Measurements from ENCODE around the gene CRAMP1.

The CRAMP1 gene

DNA sequence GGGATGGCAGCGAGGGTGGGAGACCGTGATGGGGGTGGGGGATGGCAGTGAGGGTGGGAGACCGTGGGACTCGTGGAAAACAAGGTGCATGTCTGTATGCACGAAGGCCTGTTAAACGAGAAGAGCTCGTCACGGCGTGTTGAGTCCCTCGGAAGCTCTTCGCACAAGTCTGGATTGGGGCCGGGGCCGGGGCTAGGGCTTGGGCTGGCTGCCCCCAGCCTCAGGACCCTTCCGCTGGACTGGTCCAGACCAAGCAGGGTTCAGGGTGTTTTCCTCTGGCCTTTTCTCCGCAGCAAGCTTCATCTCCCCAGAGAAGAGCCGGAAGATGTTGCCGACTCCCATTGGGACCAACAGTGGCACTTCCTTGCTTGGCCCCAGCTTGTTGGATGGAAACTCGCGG lies 58.2 kb downstream of the CRAMP1 start:
- no peak overlapping the region for H3K27ac Mint-ChIP-seq
- no peaks in the 10 kb centered on the region for H3K4me1 Mint-ChIP-seq
- H3K27me3 Mint-ChIP-seq, result no peaks in the 10 kb centered on the region
- no peak for ATAC-seq
- H3K4me3 Mint-ChIP-seq, result no peak overlapping the region
- peaks cover 87% of the 10 kb centered on the region for H3K36me3 Mint-ChIP-seq
- no peaks in the 10 kb centered on the region for H3K9me3 Mint-ChIP-seq

DNA sequence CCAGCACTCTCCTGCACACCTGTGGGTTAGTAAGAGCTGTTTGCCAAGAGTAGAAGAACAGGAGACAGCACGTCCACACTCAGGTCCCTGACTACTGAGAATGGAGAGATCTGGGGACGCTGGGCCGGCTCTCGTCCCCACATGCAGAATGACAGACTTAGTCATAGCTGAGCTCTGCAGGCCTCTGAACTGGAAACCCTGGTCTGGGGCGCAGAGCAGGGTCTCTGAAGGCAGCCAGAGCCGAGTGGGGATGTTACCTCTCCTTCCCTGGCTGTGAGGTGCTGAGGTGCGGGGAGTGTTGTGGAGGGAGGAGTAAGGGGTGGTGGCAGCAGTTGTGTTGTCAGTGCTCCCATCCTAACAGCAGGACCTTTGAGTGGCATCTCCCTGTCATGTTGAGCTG lies 58.7 kb downstream of the CRAMP1 start:
- ATAC-seq, result no peak
- Mint-ChIP-seq H3K27ac (no peak overlapping the region), H3K4me3 (no peak overlapping the region), H3K36me3 (peaks cover 87% of the 10 kb centered on the region), H3K9me3 (no peaks in the 10 kb centered on the region), H3K27me3 (no peaks in the 10 kb centered on the region), H3K4me1 (no peaks in the 10 kb centered on the region)

DNA sequence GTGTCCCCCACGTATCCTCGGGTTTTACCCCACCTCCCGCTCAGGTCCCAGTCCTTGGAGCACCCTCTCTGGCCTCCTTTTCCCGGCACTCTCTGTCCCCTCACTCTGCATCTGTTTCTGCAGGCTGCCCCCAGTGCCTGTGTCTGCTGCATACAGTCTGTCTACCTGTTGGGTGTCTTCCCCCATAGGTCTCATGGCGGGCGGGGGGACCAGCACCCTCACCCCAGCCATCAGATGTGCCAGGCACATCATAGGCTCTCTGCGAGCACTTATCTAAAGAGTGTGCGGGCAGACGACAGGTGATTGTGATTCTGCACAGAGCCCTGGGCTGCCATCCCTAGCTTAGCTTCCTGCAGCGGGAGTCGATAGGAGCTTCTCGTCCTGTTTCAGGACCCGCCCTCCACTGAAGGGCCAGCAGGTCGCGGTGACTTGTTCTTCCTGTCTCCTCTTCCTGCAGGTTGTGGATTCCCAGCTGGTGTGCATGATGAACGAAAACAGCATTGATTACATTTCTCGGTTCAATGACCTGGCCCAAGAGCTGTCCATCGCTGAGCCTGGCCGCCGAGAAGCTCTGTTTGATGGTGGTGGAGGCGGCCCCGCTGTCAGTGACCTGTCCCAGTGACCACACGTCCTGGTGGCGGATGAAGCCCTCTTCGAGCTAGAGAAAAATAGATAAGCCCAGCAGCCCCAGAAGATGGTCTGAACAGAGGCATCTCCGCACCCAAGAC lies 61.4 kb downstream of the CRAMP1 start:
- Mint-ChIP-seq H3K9me3 (no peaks in the 10 kb centered on the region), H3K4me1 (peaks cover 12% of the 10 kb centered on the region), H3K27ac (no peak overlapping the region), H3K27me3 (no peaks in the 10 kb centered on the region), H3K36me3 (peaks cover 63% of the 10 kb centered on the region), H3K4me3 (no peak overlapping the region)
- ATAC-seq, result no peak

DNA sequence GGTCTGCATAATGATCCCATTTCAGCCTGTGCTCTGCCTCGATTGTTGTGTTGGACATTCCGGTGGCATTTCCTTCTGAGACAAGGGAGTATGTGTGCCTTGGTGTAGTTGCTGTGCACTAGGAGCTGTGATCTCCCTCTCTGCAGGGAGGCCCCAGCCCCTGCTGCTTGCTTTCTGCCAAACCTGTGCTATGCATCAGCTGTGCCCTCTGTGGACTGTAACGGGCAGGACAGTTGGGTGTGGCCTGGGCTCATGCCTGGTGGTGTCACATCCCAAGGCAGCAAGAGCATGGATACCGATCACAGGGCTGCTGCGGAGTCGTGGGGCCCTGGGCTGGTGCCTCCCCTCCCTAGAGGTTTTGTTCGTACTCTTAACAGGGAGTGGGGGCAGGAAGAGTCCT lies 62.1 kb downstream of the CRAMP1 start:
- H3K4me1 Mint-ChIP-seq, result peaks cover 19% of the 10 kb centered on the region
- H3K9me3 Mint-ChIP-seq, result no peaks in the 10 kb centered on the region
- H3K27ac Mint-ChIP-seq, result no peak overlapping the region
- H3K4me3 Mint-ChIP-seq, result no peak overlapping the region
- H3K27me3 Mint-ChIP-seq, result no peaks in the 10 kb centered on the region
- no peak for ATAC-seq
- H3K36me3 Mint-ChIP-seq, result peaks cover 56% of the 10 kb centered on the region

DNA sequence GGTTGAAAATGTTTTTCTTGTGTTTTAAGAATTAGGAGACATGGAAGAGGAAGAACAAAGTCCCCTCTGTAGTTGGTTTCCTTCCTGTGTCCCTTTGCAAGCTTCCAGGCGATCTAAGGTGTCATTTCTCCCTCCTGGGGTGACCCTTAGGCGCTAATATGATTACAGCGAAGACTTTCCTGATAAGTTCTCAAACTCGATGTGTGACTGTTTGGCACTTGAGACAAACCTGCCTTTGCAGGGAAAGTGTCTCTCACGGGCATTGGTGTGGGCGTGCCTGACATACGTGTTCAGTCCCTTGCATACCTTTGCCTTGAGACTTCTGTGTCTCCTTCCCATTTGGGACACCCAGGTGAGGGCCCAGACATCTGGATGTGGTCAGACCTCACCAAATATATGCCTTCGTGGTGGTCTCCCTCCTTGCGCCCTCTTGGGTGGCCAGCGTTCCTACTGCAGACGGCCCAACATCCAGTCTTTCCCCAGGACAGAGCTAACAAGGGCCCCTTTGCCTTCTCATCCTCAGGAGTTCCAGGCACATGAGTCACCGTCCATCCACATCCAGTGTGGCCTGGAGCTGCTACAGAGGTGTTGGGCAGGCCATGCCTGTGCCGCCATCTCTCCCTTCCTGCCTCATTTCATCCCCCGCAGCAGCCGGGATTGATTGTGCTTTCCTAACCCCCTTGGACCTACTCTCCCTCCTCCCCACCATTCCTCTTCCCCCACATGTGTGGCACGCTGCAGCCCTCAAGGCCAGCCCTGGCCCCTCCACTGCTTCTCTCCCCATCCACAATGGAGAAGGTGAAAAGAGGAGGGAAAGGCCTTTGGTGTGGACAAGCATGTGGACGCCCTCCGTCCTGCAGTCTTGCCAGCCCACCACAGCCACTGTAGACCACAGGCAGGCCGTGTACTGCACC lies 62.8 kb downstream of the CRAMP1 start:
- peaks cover 49% of the 10 kb centered on the region for H3K36me3 Mint-ChIP-seq
- no peak overlapping the region for H3K4me3 Mint-ChIP-seq
- no peak for ATAC-seq
- H3K27ac Mint-ChIP-seq, result no peak overlapping the region
- H3K27me3 Mint-ChIP-seq, result no peaks in the 10 kb centered on the region
- no peaks in the 10 kb centered on the region for H3K9me3 Mint-ChIP-seq
- peaks cover 26% of the 10 kb centered on the region for H3K4me1 Mint-ChIP-seq

DNA sequence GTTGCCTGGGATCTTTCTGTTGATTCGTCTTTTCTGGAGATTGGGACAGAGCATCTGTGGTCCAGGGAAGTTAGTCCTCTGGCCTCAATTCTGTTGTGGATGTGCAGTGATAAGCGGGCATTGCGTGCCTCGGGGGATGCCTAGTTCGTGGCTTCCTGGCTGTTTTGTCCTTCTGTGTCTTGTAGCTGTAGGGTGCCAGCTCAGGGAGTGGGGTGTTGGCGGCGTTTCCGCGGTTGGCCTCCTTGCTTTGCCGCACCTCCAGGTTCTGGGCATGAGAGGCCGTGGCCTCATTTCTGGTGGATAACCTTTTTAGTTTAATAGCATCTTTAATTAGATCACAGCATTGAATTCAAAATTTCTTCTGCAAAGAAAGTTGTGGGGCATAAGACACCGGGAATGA lies 64.5 kb downstream of the CRAMP1 start:
- ATAC-seq, result no peak
- peaks cover 33% of the 10 kb centered on the region for H3K36me3 Mint-ChIP-seq
- no peaks in the 10 kb centered on the region for H3K27me3 Mint-ChIP-seq
- no peak overlapping the region for H3K4me3 Mint-ChIP-seq
- H3K4me1 Mint-ChIP-seq, result peaks cover 42% of the 10 kb centered on the region
- H3K27ac Mint-ChIP-seq, result no peak overlapping the region
- no peaks in the 10 kb centered on the region for H3K9me3 Mint-ChIP-seq

DNA sequence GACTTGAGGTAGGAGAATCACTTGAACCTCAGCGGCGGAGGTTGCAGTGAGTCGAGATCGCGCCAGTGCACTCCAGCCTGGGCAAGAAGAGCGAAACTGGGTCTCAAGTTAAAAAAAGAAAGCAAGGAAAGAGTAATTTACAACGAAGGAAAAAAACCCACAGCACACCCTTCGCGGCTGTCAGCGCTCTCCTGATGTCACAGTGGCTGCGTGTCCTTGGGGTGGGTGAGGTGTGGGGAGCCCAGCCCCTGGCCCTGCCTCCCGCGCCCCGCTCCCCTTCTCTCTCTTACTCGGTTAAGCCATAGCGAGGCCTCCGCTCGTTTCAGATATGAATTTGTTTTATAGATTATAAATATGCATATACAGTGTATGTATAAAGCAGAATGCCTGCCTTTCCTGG lies 65.2 kb downstream of the CRAMP1 start:
- peaks cover 26% of the 10 kb centered on the region for H3K36me3 Mint-ChIP-seq

DNA sequence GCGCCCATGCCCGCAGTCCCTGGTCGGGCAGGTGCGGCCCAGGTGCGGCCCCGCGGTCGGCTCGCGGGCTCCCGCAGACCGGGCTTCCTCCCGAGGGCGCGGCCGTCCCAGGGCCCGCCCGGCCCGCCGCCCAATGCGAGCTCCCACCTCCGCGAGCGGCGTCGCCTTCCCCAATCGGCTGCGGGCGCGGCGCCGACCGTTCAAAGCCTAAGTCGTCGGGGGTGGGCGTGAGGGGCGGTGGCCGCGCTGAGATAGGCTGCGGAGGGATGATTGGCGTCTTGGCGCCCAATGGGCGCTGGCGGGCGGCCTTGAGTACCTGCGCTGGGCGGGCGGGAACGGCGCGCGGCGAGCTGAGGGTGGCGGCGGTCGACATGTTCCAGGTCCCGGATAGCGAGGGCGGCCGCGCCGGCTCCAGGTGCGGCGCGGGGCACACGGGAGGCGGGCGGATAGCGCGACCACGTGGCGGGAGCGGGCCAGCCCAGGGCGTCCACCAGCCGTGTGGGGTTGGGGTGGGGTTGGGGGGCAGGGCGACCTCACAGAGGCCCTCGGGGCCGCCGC lies 65.9 kb downstream of the CRAMP1 start, which contains the start of gene JPT2:
Gene JPT2, plus strand, starts transcription at position 338 of the 558 bp plus-strand sequence. Its CDS starts 34 bp downstream, at position 372.
- Mint-ChIP-seq H3K9me3 (no peaks in the 10 kb centered on the region), H3K27me3 (no peaks in the 10 kb centered on the region), H3K4me3 (peak within 1 kb of the TSS; percentile 87), H3K4me1 (peaks cover 48% of the 10 kb centered on the region), H3K36me3 (peaks cover 19% of the 10 kb centered on the region), H3K27ac (peak within 1 kb of the TSS; percentile 86)
- peak; percentile 98 for ATAC-seq

More for the DNA sequence above, 65.2 kb downstream of the CRAMP1 start:
- Mint-ChIP-seq H3K4me3 (peak overlapping the region; percentile 59), H3K27ac (no peak overlapping the region), H3K27me3 (no peaks in the 10 kb centered on the region), H3K4me1 (peaks cover 48% of the 10 kb centered on the region), H3K9me3 (no peaks in the 10 kb centered on the region)
- no peak for ATAC-seq

DNA sequence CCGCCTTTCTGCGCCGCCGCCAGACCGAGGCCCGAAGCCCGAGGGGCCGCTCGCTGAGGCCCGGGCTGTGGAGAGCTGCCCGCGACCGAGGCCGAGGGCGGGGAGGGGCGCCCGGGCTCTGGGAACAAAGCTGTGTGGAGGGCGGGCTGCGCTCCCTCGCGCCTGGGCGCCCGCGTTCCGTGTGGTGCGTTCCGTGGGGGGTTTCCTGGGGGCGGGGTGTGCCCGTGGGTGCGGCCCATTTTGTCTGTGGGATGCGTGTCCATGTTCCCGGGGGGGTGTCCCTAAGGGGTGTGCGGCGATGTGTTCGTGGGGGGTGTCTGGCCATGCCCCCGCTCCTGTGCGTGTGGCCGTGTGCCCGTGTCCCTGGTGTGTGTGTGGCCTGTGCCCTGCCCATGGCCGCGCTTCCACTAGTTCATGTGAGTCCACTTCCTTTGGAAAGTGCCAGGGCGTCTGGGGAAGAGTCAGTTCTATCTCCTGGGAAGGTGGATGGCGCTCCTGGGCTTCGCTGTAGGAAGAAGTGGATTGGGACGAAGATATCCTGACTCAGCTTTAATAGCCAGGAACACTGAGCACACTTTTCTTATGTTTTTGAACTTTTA lies 66.4 kb downstream of the CRAMP1 start:
- ATAC-seq, result peak; percentile 49
- H3K36me3 Mint-ChIP-seq, result peaks cover 16% of the 10 kb centered on the region
- no peaks in the 10 kb centered on the region for H3K27me3 Mint-ChIP-seq

DNA sequence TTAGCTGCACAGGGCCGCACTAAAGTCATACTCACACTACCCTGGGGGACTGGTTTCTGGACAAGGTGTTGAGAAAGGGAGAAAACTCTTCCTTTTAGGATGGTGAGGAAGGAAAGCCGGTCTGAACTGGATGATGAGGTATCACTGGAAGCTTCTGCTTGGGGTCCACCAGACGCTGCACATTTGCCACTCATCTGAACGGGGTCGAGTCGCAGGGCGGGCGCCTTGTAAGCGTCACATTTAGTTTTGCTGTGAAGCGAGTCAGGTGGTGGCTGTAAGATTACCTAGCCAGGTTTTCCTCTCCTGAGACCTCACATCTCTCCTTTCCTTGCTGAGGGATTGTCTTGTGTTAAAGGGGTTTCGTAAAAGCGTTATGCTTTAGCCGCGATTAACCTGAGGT lies 68.2 kb downstream of the CRAMP1 start:
- no peaks in the 10 kb centered on the region for H3K27me3 Mint-ChIP-seq
- ATAC-seq, result no peak
- peaks cover 48% of the 10 kb centered on the region for H3K4me1 Mint-ChIP-seq
- H3K36me3 Mint-ChIP-seq, result peaks cover 9% of the 10 kb centered on the region
- no peak overlapping the region for H3K4me3 Mint-ChIP-seq
- no peaks in the 10 kb centered on the region for H3K9me3 Mint-ChIP-seq
- no peak overlapping the region for H3K27ac Mint-ChIP-seq

More for the DNA sequence above, 66.4 kb downstream of the CRAMP1 start:
- H3K9me3 Mint-ChIP-seq, result no peaks in the 10 kb centered on the region
- peak overlapping the region; percentile 87 for H3K4me3 Mint-ChIP-seq
- peak overlapping the region; percentile 86 for H3K27ac Mint-ChIP-seq
- H3K4me1 Mint-ChIP-seq, result peaks cover 48% of the 10 kb centered on the region

DNA sequence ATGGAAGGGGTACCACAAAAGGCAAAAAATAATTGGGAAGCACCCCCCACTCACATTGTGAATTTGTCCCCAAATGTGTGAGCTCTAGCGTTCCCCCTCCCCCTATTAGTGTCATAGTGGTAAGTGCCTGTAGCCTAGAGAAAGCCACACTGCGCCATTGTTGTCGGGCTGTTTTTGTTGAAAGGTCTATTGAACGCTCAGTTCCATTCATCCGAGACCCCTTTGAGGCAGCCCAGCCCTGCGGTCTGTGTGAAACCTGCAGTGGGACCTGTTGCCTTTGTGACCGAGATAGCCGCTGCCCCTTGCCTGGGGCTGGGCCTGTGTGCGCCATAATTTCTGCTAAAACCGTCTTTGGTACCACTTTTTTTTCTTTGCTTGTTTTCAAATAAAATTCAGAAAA lies 68.9 kb downstream of the CRAMP1 start:
- no peaks in the 10 kb centered on the region for H3K9me3 Mint-ChIP-seq
- H3K4me1 Mint-ChIP-seq, result peaks cover 48% of the 10 kb centered on the region
- no peak overlapping the region for H3K27ac Mint-ChIP-seq

DNA sequence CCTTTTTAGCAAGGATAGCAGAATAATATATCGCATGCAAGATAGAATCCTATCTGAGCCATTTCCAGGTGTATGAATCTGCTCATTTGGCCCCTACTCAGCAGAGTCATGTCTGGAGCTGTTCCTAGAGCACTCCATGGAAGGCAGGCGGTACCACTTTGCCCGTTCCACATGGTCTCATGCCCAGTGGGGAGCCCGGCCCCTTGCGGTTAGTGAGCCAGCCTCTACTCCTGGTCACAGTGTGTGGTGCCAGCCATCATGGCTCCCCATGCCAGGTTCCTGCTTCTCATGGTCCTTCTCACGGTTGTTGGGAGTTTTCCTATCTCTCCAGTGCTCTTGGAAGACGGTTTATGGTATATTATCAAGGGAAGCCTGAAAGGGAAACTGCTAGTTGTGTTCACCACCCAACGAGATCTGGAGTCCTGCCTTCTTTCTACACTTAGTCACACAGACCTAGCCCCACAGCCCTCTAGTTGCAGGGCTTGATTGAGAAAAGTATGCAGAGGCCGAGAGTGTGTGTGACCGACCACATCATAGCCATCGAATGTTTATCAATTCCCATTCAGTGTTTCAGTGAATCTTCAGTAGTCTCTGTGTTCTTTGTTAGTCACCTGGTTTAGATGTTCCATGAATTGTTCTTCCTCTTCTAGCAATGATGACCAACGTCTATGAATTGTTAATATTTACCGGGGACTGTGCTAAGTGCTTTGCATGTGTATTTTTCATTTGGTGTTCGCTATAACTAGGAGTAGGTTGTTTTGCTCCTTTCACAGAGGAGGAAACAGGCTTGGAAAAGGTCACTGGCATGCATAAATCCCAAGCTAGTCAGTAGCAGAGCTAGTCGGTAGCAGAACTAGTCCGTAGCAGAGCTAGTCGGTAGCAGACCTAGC lies 75.5 kb downstream of the CRAMP1 start:
- H3K36me3 Mint-ChIP-seq, result peaks cover 43% of the 10 kb centered on the region
- H3K27ac Mint-ChIP-seq, result no peak overlapping the region
- no peak overlapping the region for H3K4me3 Mint-ChIP-seq
- ATAC-seq, result no peak
- peaks cover 5% of the 10 kb centered on the region for H3K4me1 Mint-ChIP-seq
- H3K9me3 Mint-ChIP-seq, result no peaks in the 10 kb centered on the region
- no peaks in the 10 kb centered on the region for H3K27me3 Mint-ChIP-seq

More for the DNA sequence above, 68.9 kb downstream of the CRAMP1 start:
- Mint-ChIP-seq H3K36me3 (peaks cover 7% of the 10 kb centered on the region), H3K4me3 (no peak overlapping the region), H3K27me3 (no peaks in the 10 kb centered on the region)
- ATAC-seq, result no peak

DNA sequence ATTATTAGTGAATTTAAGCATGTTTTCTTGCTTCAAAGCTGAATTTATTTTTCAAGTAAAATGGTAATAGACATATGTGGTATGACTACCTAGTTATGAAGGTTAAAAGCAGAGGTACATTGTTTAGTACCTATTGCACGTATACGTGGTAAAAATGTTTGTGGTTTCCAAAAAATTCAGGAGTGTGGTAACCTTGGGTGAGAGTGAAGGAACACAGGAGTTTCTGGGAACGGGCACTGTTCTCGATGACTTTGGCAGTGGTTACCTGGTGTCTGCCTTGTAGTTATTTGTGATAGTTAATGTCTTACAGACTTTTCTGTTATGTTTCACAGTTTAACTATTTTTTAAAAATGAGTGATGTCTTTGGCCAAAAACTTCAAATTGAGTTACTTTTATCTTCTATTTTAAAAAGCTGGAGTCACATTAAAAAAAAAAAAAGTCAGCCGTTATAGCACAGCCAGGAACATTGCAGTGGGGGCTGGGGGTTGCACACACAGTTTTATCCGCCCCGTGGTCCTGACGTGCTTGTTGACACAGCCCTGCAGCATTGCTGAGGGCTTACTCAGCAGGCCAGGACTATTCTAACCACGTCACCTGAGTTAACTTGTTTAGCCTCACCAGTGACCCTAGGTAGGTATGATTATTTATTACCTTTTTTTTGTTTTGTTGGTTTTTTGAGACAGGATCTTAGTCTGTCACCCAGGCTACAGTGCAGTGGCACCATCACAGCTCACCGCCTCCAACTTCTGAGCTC lies 76.8 kb downstream of the CRAMP1 start:
- Mint-ChIP-seq H3K4me3 (no peak overlapping the region), H3K4me1 (peaks cover 5% of the 10 kb centered on the region), H3K9me3 (no peaks in the 10 kb centered on the region), H3K36me3 (peaks cover 49% of the 10 kb centered on the region), H3K27me3 (no peaks in the 10 kb centered on the region), H3K27ac (no peak overlapping the region)
- ATAC-seq, result no peak

DNA sequence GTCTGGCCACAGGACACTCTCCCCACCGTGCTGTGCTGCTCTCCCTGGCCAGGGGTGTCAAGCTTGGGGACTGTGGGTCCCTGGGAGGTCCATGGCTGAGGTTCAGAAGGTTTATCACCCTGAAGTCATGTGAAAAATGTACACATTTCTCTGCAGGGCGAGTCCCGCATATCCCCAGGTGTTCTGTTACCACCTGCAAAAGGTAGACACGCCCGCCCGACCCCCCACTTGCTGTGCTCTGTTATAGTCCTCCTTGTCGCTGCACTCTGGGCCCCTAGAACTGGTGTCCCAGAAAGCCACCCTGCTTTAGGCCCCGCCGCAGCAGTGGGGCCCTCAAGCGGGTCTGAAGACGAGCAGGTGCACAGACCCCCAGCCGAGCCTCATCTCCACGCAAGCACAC lies 77.7 kb downstream of the CRAMP1 start:
- Mint-ChIP-seq H3K27me3 (no peaks in the 10 kb centered on the region), H3K27ac (no peak overlapping the region), H3K4me1 (peaks cover 5% of the 10 kb centered on the region), H3K4me3 (no peak overlapping the region), H3K9me3 (no peaks in the 10 kb centered on the region), H3K36me3 (peaks cover 53% of the 10 kb centered on the region)
- ATAC-seq, result no peak

Data from stimulated activated memory B cell treated with anti-CD40 and anti-IgM and Interleukin-4, amounts not matched to agents 10 μg/mL and 1 μg/mL and 100 μg/mL, for 72 hours (primary cell).